ENCODE measurements around the gene SGCE.

Gene SGCE

DNA sequence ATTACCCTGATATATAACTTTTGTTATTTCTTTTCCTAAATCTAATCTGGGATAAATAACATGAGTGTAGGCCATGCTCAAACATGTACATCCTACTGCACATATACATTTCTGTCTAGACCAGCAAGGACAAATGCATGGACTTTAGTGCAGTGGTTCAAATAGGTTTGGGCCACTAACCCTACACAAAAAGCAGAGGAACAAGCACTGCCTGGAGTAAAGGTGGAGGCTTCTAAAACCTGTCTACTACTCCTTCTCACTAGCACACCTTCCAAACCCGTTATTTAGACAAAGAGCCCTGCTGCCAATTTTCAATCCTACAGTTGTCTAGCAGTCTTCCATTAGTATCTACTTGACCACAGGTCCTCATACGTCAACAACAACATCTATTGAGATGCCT is 34.8 kb downstream of the SGCE start:
- no peak for DNase-seq (ENCODE audit: low read depth)

GRCh38 chr7:94620703-94621118 is 35.2 kb downstream of the SGCE start:
- no peak for DNase-seq (ENCODE audit: low read depth)

DNA sequence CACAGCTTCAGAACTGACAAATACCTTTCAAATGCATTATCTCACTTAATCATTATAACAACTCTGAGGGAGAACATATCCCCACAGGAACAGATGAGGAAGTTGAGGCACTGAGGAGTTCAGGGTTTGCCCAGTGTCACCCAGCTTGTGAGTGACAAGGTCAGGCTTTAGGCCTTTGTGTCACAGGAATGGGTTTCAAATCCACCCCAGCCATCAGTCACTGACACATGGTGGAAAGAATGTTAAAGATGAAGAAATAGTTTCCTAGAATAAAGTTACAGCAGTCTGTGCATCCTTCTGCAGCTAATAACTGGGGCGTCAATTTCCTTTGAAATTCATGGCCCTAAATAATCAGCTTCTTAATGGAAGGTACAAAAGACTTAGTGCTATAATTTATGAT is 37.8 kb downstream of the SGCE start:
- DNase-seq (ENCODE audit: low read depth) = no peak

GRCh38 chr7:94616855-94617254 is 39.1 kb downstream of the SGCE start:
- no peak for DNase-seq (ENCODE audit: low read depth)

- no peak for DNase-seq (ENCODE audit: low read depth)
Observed at GRCh38 chr7:94615666-94616065, 40.3 kb downstream of the SGCE start.

DNA sequence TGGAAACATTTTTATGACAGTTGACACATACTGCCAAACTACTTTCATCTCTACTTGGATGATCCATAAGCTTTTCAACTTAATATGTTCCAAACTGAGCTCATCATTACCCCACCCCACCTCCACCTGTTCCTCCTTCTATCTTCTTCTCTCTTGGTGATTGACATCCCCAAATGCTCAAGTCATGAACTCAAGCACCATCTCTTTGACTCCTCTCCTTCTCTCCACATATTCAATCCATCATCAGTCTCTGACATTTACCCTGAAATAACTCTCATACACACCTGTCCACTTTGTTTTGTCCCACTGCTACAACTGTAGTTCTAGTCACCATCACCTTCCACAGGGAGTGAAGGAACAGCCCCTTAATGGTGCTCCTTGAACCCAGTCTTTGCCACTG is 43.3 kb downstream of the SGCE start:
- no peak for DNase-seq (ENCODE audit: low read depth)

- no peak for DNase-seq (ENCODE audit: low read depth)
Observed at GRCh38 chr7:94612253-94612652, 43.7 kb downstream of the SGCE start.

DNA sequence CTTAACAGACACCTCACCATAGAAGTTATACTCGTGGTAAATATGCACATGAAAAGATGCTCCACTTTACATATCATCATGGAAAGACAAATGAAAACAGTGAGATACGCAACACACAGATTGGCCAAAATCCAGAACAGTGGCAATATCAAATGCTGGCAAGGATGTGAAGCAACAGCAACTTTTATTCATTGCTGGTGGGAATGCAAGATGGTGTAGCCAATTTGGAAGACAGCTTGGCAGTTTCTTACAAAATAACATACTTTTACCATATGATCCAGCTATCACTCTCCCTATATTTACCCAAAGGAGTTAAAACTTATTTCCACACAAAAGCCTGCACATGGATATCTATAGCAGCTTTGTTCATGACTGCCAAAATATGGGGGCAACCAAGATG is 46.4 kb downstream of the SGCE start:
- no peak for DNase-seq (ENCODE audit: low read depth)

DNA sequence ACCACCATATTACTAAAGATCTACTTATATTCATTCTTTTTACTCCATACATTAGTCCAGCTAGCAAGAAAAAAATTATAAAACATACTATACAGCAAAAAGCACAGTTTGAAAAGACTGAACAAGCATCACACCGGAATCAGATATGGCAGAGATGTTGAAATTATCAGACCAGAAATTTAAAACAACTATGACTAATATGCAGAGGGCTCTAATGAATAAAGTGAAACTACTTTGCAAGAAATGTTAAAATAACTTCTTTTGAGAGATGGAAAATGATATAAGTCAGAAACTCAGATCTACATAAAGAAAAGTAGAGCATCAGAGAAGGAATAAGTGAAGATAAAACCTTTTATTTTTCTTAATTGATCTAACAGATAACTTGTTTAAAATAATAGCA is 50.9 kb downstream of the SGCE start:
- no peak for DNase-seq (ENCODE audit: low read depth)

GRCh38 chr7:94602181-94602580 is 53.8 kb downstream of the SGCE start:
- DNase-seq (ENCODE audit: low read depth) = no peak

GRCh38 chr7:94600267-94600666 is 55.7 kb downstream of the SGCE start:
- DNase-seq (ENCODE audit: low read depth) = no peak

DNA sequence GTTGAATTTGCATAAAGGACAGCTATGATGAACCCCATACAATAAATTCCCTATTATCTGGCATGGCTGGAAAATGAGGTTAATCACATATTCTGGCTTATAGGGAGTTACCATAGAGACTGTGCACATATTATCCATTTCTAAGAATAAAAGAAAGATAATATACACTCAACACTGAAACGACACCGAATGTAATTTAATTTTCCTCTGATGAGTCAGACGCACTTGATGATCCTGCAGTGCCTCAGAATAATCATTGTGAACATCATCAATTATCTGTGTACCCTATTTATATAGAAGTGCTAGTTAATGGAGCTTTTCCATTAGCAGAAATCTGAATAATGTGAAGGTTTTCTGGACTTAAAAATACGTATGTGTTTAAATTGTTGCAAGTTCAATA is 60.2 kb downstream of the SGCE start:
- DNase-seq (ENCODE audit: low read depth) = no peak

- DNase-seq (ENCODE audit: low read depth) = no peak
Observed at GRCh38 chr7:94594882-94595281, 61.1 kb downstream of the SGCE start.

DNA sequence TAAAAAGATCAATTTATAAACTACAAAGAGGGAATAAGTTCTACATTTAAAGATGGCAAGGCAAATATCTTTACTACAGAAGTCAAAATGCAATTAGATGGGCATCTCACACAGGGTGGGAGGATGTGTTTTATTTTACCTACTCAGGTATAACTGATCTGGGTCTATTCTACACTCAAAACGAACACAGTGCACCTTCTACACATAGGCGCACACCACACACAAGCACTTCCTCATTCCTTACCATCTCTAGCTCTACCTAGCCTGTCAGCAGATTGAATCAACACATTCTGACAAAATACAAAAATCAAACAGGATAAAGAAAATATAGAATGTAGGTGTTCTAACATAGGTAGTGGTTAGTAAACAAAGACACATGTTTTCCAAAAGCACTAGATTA is 64.8 kb downstream of the SGCE start:
- DNase-seq (ENCODE audit: low read depth) = no peak

GRCh38 chr7:94590526-94591162 is 65.3 kb downstream of the SGCE start:
- no peak for DNase-seq (ENCODE audit: low read depth)

- DNase-seq (ENCODE audit: low read depth) = no peak
Observed at GRCh38 chr7:94588075-94588474, 67.9 kb downstream of the SGCE start.

- no peak for DNase-seq (ENCODE audit: low read depth)
Observed at GRCh38 chr7:94584113-94584512, 71.8 kb downstream of the SGCE start.

DNA sequence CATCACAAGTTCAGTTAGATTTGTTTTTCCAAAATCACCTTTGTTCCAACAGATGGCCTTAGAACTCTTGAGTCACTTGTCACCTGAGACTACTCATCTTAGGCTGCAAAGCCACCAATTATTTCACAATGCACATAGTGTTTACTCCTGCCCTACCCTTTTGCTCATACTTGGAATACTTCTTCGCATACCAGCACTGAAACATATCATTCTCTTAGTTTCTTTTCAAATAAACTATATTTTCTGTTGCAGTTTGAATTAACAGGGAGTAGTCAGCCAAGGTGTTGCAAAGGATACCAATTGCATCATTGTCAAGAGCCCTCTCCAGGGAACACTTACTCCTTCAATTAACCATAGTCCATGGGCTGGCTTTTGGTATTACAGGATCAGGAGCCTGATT is 75.3 kb downstream of the SGCE start:
- no peak for DNase-seq (ENCODE audit: low read depth)

GRCh38 chr7:94579470-94579869 is 76.5 kb downstream of the SGCE start:
- DNase-seq (ENCODE audit: low read depth) = no peak

DNA sequence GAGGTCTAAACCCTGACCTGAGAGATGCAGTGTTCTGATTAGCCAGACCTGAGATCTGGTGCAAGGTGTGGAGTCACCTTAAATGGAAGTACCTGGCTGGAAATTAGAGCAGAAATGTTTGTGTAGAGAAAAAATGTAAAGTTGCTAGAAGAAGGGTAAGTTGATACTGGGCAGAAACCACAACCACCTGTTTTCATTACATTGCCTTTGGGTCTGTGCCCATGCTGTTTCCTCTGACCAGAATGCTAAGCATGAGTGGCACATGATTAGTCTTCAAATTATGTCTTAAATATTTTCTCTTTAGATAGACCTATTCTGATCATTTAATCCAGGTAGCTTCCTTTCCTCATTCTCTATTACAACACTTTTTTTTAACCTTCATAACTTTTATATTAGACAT is 77.3 kb downstream of the SGCE start:
- DNase-seq (ENCODE audit: low read depth) = no peak

- DNase-seq (ENCODE audit: low read depth) = no peak
Observed at GRCh38 chr7:94577357-94577756, 78.6 kb downstream of the SGCE start.

GRCh38 chr7:94576316-94576715 is 79.6 kb downstream of the SGCE start:
- no peak for DNase-seq (ENCODE audit: low read depth)

- no peak for DNase-seq (ENCODE audit: low read depth)
Observed at GRCh38 chr7:94575646-94576045, 80.3 kb downstream of the SGCE start.

GRCh38 chr7:94571816-94572215 is 84.1 kb downstream of the SGCE start:
- DNase-seq (ENCODE audit: low read depth) = no peak

DNA sequence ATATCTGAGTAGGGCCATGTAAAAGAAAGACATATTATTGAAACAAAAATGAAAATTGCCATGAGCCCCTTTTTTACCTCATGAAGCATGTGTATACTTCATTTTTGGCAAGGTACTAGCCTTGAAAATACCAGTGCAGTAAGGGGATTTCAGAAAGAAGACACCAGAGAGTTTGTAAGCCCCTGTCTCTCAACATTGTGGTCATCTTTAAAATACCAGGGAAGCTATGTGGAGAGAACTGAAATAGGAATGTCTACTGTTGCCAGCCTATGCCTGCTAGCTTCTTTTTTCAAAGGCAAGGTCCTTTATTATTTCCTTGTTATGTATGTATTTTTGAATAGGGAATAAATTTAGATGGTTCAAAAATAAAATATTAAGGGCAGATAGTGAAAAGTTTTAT is 88.5 kb downstream of the SGCE start:
- DNase-seq (ENCODE audit: low read depth) = no peak
